ENCODE data around the gene ATP6V1A. TPM values are rescaled to one million over a fixed set of nuclear protein-coding genes. Genes with fewer than 3 reads are reported as not detected.

ATP6V1A gene
- polyA plus RNA-seq, 3 donors: 35.1 to 295 (median 254) TPM

DNA sequence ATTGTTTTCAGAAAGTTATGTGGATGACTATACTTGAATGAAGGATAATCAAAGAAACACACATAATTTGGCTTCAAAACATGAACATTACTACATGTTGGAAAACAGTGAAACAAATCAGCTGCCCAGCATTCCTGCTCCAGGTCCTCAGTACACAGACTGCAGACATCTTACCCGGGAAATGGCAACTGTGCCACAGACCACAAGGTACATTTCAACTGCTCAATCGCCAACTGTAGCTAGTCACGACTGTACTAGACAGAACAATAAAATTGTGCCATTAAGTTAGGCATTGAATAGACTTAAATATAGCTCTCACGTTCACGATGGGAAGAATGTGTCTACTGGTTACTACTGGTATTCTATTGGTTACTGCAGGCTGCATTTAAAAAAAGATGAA, 5.7 kb upstream of the ATP6V1A start:
- intact Hi-C loops (cut with micrococcal nuclease): no loop called here
- no peaks in the 10 kb centered on the region for H3K27me3 Mint-ChIP-seq (ENCODE audit: low read depth in 3 of 3)
- H4K20me1 ChIP-seq (ENCODE audit: insufficient read depth, low read length): peaks cover 88% of the 10 kb centered on the region
- H3K9me3 Mint-ChIP-seq: no peaks in the 10 kb centered on the region
- no peak overlapping the region for H3K4me3 Mint-ChIP-seq
- H3K9ac ChIP-seq (ENCODE audit: insufficient read depth, low read length, poor library complexity, severe bottlenecking): no peak overlapping the region
- H3K27me3 ChIP-seq (ENCODE audit: control insufficient read depth in 2 of 2, insufficient read depth in 2 of 2, low read length in 2 of 2): no peaks in the 10 kb centered on the region
- H3K79me2 ChIP-seq (ENCODE audit: insufficient read depth, low read length): peaks cover 98% of the 10 kb centered on the region
- no peak overlapping the region for H2AFZ ChIP-seq (ENCODE audit: insufficient read depth, low read depth, low read length, poor library complexity, severe bottlenecking)
- no peak for DNase-seq
- H3K4me1 Mint-ChIP-seq: peaks cover 41% of the 10 kb centered on the region
- no peaks in the 10 kb centered on the region for H3K9me3 ChIP-seq (replicated peaks in 1 of 2; ENCODE audit: control insufficient read depth in 1 of 2, insufficient read depth in 1 of 2, low read length in 2 of 2)
- H3K36me3 Mint-ChIP-seq: peaks cover 3 to 10% of the 10 kb centered on the region in 2 donors
- no peaks in the 10 kb centered on the region for H3K36me3 ChIP-seq (replicated peaks in 1 of 2; ENCODE audit: control insufficient read depth in 1 of 2, insufficient read depth in 2 of 2, low read length in 2 of 2)
- 43% methylated on average over 1 of the region's 5 CpGs for WGBS (ENCODE audit: insufficient coverage)
- peak overlapping the region in 3 of 7 donors; percentile 8 to 55 (median 47) for H3K27ac Mint-ChIP-seq
- H3K4me1 ChIP-seq (ENCODE audit: control insufficient read depth in 1 of 2, insufficient read depth in 2 of 2, low read length in 2 of 2): peaks cover 11 to 33% of the 10 kb centered on the region in 2 donors
- H3K4me3 ChIP-seq (replicated peaks in 1 of 3; ENCODE audit: low read depth in 2 of 3, low read length in 3 of 3): no peak overlapping the region
- TF ChIP-seq, protein P1, sequence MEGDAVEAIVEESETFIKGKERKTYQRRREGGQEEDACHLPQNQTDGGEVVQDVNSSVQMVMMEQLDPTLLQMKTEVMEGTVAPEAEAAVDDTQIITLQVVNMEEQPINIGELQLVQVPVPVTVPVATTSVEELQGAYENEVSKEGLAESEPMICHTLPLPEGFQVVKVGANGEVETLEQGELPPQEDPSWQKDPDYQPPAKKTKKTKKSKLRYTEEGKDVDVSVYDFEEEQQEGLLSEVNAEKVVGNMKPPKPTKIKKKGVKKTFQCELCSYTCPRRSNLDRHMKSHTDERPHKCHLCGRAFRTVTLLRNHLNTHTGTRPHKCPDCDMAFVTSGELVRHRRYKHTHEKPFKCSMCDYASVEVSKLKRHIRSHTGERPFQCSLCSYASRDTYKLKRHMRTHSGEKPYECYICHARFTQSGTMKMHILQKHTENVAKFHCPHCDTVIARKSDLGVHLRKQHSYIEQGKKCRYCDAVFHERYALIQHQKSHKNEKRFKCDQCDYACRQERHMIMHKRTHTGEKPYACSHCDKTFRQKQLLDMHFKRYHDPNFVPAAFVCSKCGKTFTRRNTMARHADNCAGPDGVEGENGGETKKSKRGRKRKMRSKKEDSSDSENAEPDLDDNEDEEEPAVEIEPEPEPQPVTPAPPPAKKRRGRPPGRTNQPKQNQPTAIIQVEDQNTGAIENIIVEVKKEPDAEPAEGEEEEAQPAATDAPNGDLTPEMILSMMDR (IDR thresholded peaks at IDR 0.05): no peak
- peak overlapping the region in 1 of 2 donors; percentile 42 for H3K27ac ChIP-seq (ENCODE audit: low read depth in 1 of 2, low read length in 2 of 2)
- no peak overlapping the region for H3K4me2 ChIP-seq (replicated peaks; ENCODE audit: extremely low read depth, low read length, poor library complexity, severe bottlenecking)

DNA sequence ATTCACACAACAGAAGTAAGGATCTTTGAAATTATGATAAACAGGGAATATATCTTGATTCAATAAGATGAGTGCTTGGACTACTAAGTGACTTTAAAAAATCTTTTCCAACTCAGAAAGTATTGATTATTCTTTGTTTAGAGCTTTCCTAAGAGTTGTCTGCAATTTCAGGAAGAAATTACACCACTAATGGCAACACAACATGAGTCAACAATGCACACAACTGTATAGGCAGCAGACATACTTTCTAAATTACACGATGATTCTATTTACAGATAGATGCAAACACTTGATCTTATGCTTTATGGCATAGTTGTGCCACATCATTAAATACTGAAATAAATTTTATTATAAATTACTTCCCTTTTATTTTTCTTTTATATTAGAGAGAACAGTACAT, 5.2 kb upstream of the ATP6V1A start:
- no peaks in the 10 kb centered on the region for H3K27me3 ChIP-seq (ENCODE audit: control insufficient read depth in 2 of 2, insufficient read depth in 2 of 2, low read length in 2 of 2)
- no peaks in the 10 kb centered on the region for H3K9me3 ChIP-seq (replicated peaks in 1 of 2; ENCODE audit: control insufficient read depth in 1 of 2, insufficient read depth in 1 of 2, low read length in 2 of 2)
- H3K36me3 ChIP-seq (replicated peaks in 1 of 2; ENCODE audit: control insufficient read depth in 1 of 2, insufficient read depth in 2 of 2, low read length in 2 of 2): no peaks in the 10 kb centered on the region
- peaks cover 3 to 10% of the 10 kb centered on the region in 2 donors for H3K36me3 Mint-ChIP-seq
- H3K4me3 Mint-ChIP-seq: no peak overlapping the region
- peaks cover 94% of the 10 kb centered on the region for H3K79me2 ChIP-seq (ENCODE audit: insufficient read depth, low read length)
- no peak overlapping the region for H3K27ac ChIP-seq (ENCODE audit: low read depth in 1 of 2, low read length in 2 of 2)
- H3K4me3 ChIP-seq (replicated peaks in 1 of 3; ENCODE audit: low read depth in 2 of 3, low read length in 3 of 3): no peak overlapping the region
- peaks cover 83% of the 10 kb centered on the region for H4K20me1 ChIP-seq (ENCODE audit: insufficient read depth, low read length)
- H3K4me1 Mint-ChIP-seq: peaks cover 42% of the 10 kb centered on the region
- TF ChIP-seq, protein P1 (IDR thresholded peaks at IDR 0.05): no peak
- no peak overlapping the region for H3K9ac ChIP-seq (ENCODE audit: insufficient read depth, low read length, poor library complexity, severe bottlenecking)
- H3K4me1 ChIP-seq (ENCODE audit: control insufficient read depth in 1 of 2, insufficient read depth in 2 of 2, low read length in 2 of 2): peaks cover 11 to 31% of the 10 kb centered on the region in 2 donors
- no CpG with 5 or more reads among the region's 1 CpG for WGBS (ENCODE audit: insufficient coverage)
- H3K27me3 Mint-ChIP-seq (ENCODE audit: low read depth in 3 of 3): peaks cover 0 to 3% (median 0%) of the 10 kb centered on the region in 3 donors
- intact Hi-C loops (cut with micrococcal nuclease): no loop called here
- peak overlapping the region in 4 of 7 donors; percentile 2 to 47 (median 13) for H3K27ac Mint-ChIP-seq
- DNase-seq: peak in 2 of 3 donors; percentile 7 to 18
- H3K9me3 Mint-ChIP-seq: no peaks in the 10 kb centered on the region
- H2AFZ ChIP-seq (ENCODE audit: insufficient read depth, low read depth, low read length, poor library complexity, severe bottlenecking): no peak overlapping the region
- H3K4me2 ChIP-seq (replicated peaks; ENCODE audit: extremely low read depth, low read length, poor library complexity, severe bottlenecking): no peak overlapping the region
